HG03469 (cell line): ENCODE results near the gene TYRO3.
"Not testable (repeated sequence)": the region's sequence is repeated elsewhere in the genome, so short reads cannot be mapped to it uniquely, and the experiment has no call there.

Experiments used
- ATAC-seq: cut with Tn5 transposase; IDR thresholded peaks from one replicate; pipeline ENCODE4 v1.9.1; 2021; ENCODE audit warnings: mild to moderate bottlenecking, moderate library complexity, moderate number of reproducible peaks; ENCODE audit not compliant: unreplicated experiment

The TYRO3 gene

GRCh38 chr15:41572866-41573265 is 13.9 kb downstream of the TYRO3 start:
- ATAC-seq, result no peak

GRCh38 chr15:41573396-41573795 is 14.4 kb downstream of the TYRO3 start:
- ATAC-seq, result no peak

DNA sequence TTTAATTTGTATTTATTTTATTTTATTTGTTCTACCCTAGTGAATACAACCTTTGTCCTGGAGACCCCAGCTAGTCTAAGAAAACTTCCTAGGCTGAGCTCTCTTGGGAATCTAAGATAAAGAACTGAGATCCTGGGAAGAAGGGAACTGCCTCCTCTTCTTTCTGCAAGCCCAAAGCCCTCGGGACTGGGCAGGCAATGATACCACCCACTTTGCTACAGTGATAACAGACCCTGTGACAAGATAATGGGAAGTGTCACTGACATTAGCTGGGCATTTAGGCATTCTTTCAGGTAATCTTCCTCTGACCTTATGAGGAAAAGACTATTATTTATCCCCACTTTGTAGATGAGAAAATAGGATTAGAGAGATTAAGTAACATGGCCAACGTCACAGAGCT is 15.1 kb downstream of the TYRO3 start:
- ATAC-seq, result no peak

DNA sequence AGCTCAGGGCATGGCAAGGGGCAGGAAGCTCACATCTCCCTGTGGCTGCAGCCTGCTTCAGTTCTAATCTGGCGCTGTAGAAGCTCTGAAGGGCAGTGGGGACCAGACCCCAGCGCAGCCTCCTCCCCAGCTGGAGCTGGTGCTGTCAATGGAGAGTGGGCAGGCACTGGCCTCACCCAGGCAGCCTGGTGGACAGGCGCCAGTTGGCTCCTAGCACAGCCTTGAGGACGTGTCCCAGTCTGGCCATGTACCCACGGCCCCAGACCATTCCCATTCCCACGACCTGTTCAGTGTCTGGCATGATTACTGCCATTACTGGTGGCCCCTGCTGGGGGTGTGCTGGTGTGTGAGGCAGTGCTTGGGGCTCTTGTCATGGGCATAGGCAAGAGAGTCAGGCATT is 16.3 kb downstream of the TYRO3 start:
- no peak for ATAC-seq

DNA sequence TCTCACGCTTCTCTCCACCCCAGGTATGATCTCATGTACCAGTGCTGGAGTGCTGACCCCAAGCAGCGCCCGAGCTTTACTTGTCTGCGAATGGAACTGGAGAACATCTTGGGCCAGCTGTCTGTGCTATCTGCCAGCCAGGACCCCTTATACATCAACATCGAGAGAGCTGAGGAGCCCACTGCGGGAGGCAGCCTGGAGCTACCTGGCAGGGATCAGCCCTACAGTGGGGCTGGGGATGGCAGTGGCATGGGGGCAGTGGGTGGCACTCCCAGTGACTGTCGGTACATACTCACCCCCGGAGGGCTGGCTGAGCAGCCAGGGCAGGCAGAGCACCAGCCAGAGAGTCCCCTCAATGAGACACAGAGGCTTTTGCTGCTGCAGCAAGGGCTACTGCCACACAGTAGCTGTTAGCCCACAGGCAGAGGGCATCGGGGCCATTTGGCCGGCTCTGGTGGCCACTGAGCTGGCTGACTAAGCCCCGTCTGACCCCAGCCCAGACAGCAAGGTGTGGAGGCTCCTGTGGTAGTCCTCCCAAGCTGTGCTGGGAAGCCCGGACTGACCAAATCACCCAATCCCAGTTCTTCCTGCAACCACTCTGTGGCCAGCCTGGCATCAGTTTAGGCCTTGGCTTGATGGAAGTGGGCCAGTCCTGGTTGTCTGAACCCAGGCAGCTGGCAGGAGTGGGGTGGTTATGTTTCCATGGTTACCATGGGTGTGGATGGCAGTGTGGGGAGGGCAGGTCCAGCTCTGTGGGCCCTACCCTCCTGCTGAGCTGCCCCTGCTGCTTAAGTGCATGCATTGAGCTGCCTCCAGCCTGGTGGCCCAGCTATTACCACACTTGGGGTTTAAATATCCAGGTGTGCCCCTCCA is 19.1 kb downstream of the TYRO3 start:
- no peak for ATAC-seq

DNA sequence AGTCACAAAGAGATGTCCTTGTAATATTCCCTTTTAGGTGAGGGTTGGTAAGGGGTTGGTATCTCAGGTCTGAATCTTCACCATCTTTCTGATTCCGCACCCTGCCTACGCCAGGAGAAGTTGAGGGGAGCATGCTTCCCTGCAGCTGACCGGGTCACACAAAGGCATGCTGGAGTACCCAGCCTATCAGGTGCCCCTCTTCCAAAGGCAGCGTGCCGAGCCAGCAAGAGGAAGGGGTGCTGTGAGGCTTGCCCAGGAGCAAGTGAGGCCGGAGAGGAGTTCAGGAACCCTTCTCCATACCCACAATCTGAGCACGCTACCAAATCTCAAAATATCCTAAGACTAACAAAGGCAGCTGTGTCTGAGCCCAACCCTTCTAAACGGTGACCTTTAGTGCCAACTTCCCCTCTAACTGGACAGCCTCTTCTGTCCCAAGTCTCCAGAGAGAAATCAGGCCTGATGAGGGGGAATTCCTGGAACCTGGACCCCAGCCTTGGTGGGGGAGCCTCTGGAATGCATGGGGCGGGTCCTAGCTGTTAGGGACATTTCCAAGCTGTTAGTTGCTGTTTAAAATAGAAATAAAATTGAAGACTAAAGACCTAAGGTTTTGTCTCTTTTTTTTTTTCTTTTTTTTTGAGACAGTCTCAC is 19.8 kb downstream of the TYRO3 start:
- no peak for ATAC-seq

DNA sequence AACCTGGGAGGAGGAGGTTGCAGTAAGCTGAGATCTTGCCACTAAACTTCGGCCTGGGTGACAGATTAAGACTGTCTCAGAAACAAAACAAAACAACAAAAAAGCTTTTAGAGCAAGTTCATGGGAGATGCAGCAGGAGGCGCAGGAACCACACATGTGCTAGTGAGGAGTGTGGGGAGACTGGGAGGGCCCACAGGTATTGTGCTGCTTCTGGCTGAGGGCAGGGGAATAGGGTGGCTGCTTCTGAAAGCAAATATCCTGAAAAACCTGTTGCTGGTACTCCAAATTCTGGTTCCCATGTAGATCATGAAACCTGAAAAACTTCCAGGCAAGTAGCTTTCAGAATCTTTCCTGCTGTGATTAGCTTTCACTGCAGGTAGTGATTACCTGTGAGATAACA is 22.1 kb downstream of the TYRO3 start:
- no peak for ATAC-seq

GRCh38 chr15:41583795-41584194 is 24.8 kb downstream of the TYRO3 start:
- no peak for ATAC-seq

DNA sequence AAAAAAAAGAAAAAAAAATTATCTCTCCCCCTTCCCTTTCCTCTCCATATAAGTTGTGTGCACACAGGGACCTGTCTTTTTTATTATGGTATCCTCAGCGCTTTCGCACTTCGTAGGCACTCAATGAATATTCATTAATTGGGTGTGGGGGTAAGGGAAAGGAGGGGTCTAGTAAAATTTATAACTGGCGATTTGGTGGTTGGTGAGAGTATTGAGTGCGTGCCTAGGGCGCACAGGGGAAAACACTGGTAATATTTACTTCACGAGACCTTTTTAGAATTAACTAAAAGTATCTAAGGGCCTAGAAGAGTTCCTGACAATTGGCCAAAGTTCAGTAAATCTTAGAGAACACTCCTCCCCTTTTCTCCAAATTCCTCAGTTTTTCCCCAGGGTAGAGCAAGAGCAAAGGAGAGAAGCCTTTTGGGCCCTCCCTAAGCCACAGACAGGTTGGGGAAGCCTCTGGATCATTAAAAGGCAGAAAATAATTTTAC is 25.7 kb downstream of the TYRO3 start:
- no peak for ATAC-seq

DNA sequence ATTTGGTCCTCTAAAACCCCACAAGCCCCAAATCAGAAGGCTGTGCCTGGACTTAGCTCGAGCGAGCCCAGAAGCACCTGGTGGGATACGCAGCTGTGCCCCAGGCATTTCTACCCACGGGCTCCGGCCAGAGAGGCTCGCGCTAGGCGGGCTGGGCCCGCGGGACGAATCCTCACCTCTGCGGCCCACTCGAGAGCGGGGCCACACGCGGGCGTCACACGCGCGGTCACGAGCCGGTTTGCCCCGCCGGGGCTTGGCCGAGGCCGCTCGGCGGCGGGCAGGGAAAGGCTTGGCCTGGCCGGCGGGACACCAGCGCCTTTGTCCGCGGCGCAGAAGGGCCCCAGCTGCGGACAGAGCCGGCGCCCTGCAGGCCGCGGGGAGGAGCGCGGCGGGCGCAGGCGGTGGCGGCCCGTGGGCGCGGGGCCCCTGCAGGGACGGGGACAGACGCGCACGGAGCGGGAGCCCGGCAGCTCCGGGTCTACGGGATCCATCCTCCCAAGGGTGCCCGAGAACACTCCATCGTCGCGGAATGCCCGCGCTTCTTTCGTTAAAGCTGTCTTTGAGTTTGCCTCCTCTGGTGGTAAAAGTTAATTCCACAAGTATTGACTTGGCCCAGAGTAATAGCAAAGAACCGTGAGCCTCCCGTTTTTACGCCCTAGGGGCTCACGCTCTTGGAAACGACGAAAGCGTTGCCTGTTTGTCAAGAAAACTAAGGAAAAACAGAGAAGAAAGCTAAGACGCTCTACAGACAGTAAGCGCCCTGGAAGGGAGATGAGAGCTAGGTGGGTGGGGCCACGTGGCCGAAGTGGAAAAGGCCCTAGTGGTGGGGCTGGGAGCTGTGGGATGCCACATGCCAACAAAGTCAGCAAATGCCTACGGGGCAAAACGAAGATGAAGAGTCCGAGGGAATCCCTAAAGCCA is 26.4 kb downstream of the TYRO3 start:
- no peak for ATAC-seq

DNA sequence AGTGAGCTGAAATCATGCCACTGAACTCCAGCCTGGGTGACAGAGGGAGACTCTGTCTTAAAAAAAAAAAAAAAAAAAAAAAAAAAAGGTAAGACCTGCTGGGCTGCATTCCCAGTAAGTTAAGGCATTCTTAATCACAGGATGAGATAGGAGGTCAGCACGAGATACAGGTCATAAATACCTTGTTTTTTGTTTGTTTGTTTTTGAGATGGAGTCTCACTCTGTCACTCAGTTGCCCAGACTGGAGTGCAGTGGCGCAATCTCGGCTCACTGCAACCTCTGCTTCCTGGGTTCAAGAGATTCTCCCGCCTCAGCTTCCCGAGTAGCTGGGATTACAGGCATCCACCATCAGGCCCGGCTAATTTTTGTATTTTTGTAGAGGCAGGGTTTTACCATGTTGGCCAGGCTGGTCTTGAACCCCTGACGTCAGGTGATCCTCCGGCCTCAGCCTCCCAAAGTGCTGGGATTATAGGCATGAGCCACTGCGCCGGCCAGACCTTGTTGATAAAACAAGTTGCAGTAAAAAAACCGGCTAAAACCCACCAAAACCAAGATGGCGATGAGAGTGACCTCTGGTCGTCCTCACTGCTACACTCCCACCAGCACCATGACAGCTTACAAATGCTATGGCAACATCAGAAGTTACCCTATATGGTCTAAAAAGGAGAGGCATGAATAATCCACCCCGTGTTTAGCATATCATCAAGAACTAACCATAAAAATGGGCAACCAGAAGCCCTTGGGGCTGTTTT is 27.7 kb downstream of the TYRO3 start:
- ATAC-seq, result not testable (repeated sequence)

GRCh38 chr15:41589018-41589417 is 30.0 kb downstream of the TYRO3 start:
- not testable (repeated sequence) for ATAC-seq

DNA sequence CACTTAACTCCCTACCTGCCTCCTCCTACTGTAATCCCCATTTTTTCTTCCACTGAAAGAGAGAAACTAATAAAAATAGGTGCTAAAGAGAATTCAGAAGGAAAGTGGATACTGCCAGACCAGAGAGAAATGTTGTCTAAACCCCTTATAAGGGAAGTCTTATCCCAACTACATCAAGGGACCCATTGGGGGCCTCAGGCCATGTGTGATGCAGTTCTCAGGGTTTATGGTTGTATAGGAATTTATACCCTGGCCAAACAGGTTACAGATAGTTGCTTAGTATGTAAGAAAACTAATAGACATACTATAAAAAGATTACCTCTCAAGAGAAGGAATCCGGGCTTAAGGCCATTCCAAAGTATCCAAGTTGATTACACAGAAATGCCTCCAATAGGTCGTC is 30.6 kb downstream of the TYRO3 start:
- not testable (repeated sequence) for ATAC-seq

- not testable (repeated sequence) for ATAC-seq
These were observed 32.2 kb downstream of the TYRO3 start for GRCh38 chr15:41591217-41591616.

- ATAC-seq, result not testable (repeated sequence)
These were observed 33.7 kb downstream of the TYRO3 start for GRCh38 chr15:41592718-41593117.

GRCh38 chr15:41594801-41595746 is 36.1 kb downstream of the TYRO3 start:
- no peak for ATAC-seq

- ATAC-seq, result no peak
These were observed 38.0 kb downstream of the TYRO3 start for GRCh38 chr15:41596972-41597371.

DNA sequence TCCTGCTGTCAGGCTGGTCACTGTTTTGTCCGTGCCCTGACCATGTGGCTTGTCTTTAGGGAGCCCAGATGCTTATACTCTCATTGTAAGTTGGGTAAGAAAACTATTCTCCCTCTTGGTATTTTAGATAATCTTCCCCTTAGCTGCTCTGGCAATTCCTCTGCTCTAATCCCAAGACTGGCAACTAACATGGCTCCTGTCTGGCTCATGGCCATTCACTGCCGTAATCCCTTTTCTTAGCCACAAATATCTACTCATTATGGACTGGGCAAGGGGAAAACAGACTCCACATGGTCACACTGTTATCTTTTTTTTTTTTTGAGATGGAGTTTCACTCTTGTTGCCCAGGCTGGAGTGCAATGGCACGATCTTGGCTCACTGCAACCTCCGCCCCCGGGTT is 38.8 kb downstream of the TYRO3 start:
- no peak for ATAC-seq

DNA sequence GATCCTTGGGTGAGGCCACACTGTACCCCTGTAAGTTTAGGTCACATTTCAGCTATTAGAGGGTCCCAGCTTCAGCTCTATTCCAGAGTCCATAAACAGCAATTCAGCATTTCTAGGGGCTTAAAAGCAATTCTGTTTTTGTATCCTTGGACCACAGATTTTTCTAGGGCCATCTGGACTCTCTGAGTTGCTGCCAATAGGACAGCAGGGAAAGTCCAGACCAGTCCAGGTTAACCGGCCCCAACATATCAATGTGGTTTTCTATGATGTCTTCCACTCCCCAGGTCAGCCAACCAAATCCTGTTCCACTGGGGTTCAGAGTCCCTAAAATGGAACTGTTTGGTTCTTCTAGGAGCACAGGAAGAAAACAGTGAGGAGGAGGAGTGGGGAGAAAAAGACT is 40.0 kb downstream of the TYRO3 start:
- ATAC-seq, result no peak
